Measurements from ENCODE around the gene HOXA7. TPM values are rescaled to one million over a fixed set of nuclear protein-coding genes. Genes with fewer than 3 reads are reported as not detected.

HOXA7 gene
- total and polyA plus RNA-seq, 7 donors: 4.7 to 23.9 (median 9.1) TPM

- H3K36me3 ChIP-seq: no peaks in the 10 kb centered on the region
- 1 to 3% methylated on average over 78 of the region's 78 CpGs for WGBS, 2 donors
- peak overlapping the region; percentile 43 to 76 (median 64) for H3K4me3 ChIP-seq
- peak overlapping the region in 3 of 4 donors; percentile 97 to 98 (median 98) for H3K27ac ChIP-seq
- peak; percentile 86 for DNase-seq
- H3K27me3 ChIP-seq: peaks cover 0 to 23% (median 0%) of the 10 kb centered on the region in 3 donors
- intact Hi-C loops (cut with DNase I): loop anchor here (10.0 kb wide), 1 partner anchor 982 kb away; no protein-coding TSS in a partner anchor
- TF ChIP-seq POLR2AphosphoS5 (IDR thresholded peaks at IDR 0.05) (peak in 3 of 4 donors; percentile 17 to 64 (median 41)), EP300 (IDR thresholded peaks at IDR 0.05) (no peak)
- peaks cover 0 to 73% (median 55%) of the 10 kb centered on the region in 4 donors for H3K4me1 ChIP-seq
- H3K9me3 ChIP-seq: no peaks in the 10 kb centered on the region
These were observed 36.3 kb upstream of the HOXA7 start for GRCh38 chr7:27192546-27193334.

- peak; percentile 91 for DNase-seq
- Histone ChIP-seq H3K4me3 (peak overlapping the region; percentile 43 to 76 (median 64)), H3K27ac (peak overlapping the region in 3 of 4 donors; percentile 97 to 98 (median 98)), H3K36me3 (no peaks in the 10 kb centered on the region), H3K9me3 (no peaks in the 10 kb centered on the region), H3K4me1 (peaks cover 0 to 79% (median 53%) of the 10 kb centered on the region in 4 donors), H3K27me3 (peaks cover 0 to 20% (median 0%) of the 10 kb centered on the region in 3 donors)
- TF ChIP-seq CTCF (IDR thresholded peaks at IDR 0.05) (no peak), POLR2A (IDR thresholded peaks at IDR 0.05) (peak in 1 of 2 donors; percentile 44), POLR2AphosphoS5 (IDR thresholded peaks at IDR 0.05) (peak; percentile 49 to 75 (median 58))
- 5 to 18% methylated on average over 42 of the region's 42 CpGs for WGBS, 2 donors
- intact Hi-C loops (cut with DNase I): loop anchor here (10.0 kb wide), 1 partner anchor 983 kb away; no protein-coding TSS in a partner anchor
These were observed 35.5 kb upstream of the HOXA7 start for GRCh38 chr7:27191833-27192545.

- peak overlapping the region in 3 of 4 donors; percentile 97 to 98 (median 98) for H3K27ac ChIP-seq
- DNase-seq: no peak
- peaks cover 0 to 20% (median 0%) of the 10 kb centered on the region in 3 donors for H3K27me3 ChIP-seq
- H3K4me1 ChIP-seq: peaks cover 0 to 87% (median 49%) of the 10 kb centered on the region in 4 donors
- WGBS, 2 donors: 15 to 37% methylated on average over 15 of the region's 15 CpGs
- peak overlapping the region; percentile 43 to 76 (median 64) for H3K4me3 ChIP-seq
- H3K9me3 ChIP-seq: no peaks in the 10 kb centered on the region
- no peaks in the 10 kb centered on the region for H3K36me3 ChIP-seq
- intact Hi-C loops (cut with DNase I): loop anchor here (10.0 kb wide), 1 partner anchor 984 kb away; no protein-coding TSS in a partner anchor
- no peak for TF ChIP-seq POLR2AphosphoS5 (IDR thresholded peaks at IDR 0.05)
- no peak for TF ChIP-seq POLR2A (IDR thresholded peaks at IDR 0.05)
- TF ChIP-seq CTCF (IDR thresholded peaks at IDR 0.05): no peak
- TF ChIP-seq EP300 (IDR thresholded peaks at IDR 0.05): no peak
These were observed 34.8 kb upstream of the HOXA7 start for GRCh38 chr7:27191161-27191731.

- 10 to 42% methylated on average over 7 of the region's 7 CpGs for WGBS, 2 donors
- H3K27ac ChIP-seq: peak overlapping the region in 3 of 4 donors; percentile 97 to 98 (median 98)
- H3K36me3 ChIP-seq: no peaks in the 10 kb centered on the region
- peak overlapping the region in 2 of 4 donors; percentile 72 to 76 for H3K4me3 ChIP-seq
- no peaks in the 10 kb centered on the region for H3K9me3 ChIP-seq
- no peak for DNase-seq
- TF ChIP-seq CTCF (IDR thresholded peaks at IDR 0.05): no peak
- TF ChIP-seq POLR2A (IDR thresholded peaks at IDR 0.05): no peak
- no peak for TF ChIP-seq POLR2AphosphoS5 (IDR thresholded peaks at IDR 0.05)
- TF ChIP-seq EP300 (IDR thresholded peaks at IDR 0.05): no peak
- peaks cover 0 to 87% (median 49%) of the 10 kb centered on the region in 4 donors for H3K4me1 ChIP-seq
- intact Hi-C loops (cut with DNase I): loop anchor here (10.0 kb wide), 1 partner anchor 985 kb away; no protein-coding TSS in a partner anchor
- H3K27me3 ChIP-seq: peaks cover 0 to 20% (median 0%) of the 10 kb centered on the region in 3 donors
These were observed 33.7 kb upstream of the HOXA7 start for GRCh38 chr7:27189997-27190748.
